Measurements from ENCODE around the gene FFAR4.

Gene FFAR4

GRCh38 chr10:93573051-93573909, 6.8 kb downstream of the FFAR4 start:
- DNase-seq: no peak

DNA sequence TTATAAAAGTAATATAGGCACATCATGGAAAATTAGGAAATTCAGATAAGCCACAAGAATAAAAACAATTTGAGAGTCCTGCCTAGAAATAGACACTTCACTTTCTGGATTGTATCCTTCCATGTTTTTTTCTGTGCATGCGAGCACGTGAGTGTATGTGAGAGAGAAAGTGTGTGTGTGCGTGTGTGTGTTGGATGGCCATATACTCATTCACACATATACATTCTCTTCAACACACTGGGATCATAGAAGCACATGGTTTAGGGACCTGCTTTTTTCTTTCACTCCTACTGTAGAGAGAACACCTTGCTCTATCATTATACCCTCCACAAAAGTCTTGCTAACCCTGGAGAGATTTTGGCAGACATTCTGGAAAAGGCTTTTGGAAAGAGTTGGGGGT, 7.5 kb downstream of the FFAR4 start:
- DNase-seq: no peak

DNA sequence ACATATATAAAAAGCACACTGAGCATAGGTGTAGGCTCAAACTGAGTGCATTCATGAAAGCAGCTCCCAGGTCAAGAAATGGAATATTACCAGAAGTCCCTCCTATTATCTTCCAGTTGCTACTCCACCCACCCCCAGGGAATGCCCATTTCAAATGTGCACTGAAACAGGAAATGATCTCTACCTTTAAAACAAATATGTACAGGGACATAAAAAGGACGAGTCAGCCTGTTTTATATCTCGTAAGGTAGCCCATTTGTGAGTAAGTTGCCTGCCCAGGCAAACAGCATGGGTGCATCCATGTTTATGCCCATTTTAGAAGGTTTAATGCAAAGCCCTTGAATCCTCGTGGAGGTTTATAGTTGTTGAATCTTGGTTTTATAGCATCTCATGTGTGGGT, 10.4 kb downstream of the FFAR4 start:
- no peak for DNase-seq

- DNase-seq: no peak
Measured at GRCh38 chr10:93577565-93577964, 11.1 kb downstream of the FFAR4 start.

- DNase-seq: no peak
Measured at GRCh38 chr10:93579089-93579488, 12.6 kb downstream of the FFAR4 start.

DNA sequence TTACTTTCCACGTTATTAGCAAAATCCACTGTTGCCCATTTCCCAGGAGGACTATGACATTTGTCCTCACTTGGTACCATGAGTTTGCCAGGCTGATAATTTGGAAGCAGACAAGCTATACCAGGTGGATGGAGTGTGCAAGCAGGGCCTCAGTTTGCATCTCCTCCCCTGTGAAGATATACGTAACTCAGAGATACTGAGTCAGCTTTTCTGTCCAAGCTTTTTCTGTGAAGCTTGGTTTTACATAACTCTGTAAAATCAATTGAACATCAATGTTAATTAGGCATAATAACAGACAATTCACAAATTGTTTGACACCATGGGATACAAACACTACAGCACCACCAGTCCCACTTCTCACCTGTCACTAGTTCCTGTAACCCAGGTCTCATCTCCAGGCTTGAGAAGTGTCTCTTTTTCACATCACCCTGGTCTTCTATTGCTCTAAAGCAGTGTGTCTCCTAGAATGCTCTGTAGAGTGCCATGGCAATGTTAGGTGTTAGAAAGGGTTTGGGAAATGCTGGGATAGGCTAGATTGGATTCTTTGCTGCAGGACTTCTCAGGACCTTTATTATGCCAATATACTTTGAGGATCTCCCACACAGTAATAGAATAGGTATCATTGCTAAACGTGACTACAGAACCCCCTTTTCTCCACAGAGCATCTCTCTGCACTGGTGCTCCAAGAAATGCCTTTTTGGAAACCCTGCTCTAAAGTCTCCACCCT, 13.7 kb downstream of the FFAR4 start:
- DNase-seq: no peak

- no peak for DNase-seq
Measured at GRCh38 chr10:93580828-93581227, 14.4 kb downstream of the FFAR4 start.

DNA sequence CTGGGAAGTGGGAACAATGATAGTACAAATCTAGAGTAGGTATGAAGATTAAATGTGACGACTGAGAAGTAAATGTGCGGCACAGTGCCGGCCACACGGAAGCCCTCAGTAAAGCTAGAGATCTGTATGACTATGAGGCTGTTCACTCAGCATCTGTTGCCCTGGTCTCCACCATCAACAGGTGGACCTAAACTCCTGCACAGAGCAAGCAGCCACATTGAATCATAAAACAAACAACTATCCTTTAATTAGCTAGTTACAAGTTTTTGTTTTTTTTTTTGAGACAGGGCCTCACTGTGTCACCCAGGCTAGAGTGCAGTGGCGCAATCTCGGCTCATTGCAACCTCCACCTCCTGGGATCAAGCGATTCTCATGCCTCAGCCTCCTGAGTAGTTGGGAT, 18.0 kb downstream of the FFAR4 start:
- no peak for DNase-seq

DNA sequence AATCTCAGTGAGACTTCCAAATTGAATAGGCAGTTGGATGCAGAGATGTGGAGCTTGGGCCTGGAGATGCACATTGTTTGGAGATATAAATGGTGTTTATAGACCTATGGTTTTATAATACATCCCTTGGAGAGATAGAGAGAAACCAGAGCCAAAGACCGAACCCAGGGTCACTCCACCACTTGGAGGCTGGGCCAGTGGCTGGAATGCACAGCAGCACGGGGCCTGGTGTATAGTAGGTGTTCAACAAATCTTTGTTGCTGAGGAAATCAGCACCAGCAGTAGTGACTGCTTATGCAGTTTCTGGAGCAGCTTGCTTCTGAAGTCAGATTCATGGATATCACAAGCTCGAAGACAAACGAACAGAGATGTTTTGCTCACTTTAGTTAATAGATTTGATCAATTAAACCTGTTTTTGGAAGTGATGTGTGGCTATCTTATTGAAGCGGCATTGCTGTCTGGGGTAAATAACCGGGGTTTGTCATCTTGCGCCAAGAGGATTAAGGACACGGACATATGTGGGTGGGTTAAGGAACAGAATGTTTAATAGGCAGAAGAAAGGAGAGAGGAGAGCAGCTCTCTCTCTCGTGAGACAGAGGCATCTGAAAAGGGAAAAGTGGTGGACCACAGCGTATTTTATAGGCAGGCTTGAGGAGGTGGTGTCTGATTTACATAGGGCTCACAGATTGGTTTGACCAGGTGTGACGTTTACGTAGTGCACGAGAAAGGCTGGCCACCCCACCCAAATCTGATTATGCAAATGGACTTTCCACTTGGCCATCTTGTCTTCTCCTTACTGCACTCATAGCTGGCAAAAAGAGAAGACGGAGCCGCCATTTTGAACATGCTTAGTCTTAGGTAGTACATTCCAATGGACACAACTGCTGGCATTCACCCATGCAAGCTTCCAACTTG, 23.4 kb downstream of the FFAR4 start:
- DNase-seq: no peak

GRCh38 chr10:93590638-93591037, 24.2 kb downstream of the FFAR4 start:
- no peak for DNase-seq

DNA sequence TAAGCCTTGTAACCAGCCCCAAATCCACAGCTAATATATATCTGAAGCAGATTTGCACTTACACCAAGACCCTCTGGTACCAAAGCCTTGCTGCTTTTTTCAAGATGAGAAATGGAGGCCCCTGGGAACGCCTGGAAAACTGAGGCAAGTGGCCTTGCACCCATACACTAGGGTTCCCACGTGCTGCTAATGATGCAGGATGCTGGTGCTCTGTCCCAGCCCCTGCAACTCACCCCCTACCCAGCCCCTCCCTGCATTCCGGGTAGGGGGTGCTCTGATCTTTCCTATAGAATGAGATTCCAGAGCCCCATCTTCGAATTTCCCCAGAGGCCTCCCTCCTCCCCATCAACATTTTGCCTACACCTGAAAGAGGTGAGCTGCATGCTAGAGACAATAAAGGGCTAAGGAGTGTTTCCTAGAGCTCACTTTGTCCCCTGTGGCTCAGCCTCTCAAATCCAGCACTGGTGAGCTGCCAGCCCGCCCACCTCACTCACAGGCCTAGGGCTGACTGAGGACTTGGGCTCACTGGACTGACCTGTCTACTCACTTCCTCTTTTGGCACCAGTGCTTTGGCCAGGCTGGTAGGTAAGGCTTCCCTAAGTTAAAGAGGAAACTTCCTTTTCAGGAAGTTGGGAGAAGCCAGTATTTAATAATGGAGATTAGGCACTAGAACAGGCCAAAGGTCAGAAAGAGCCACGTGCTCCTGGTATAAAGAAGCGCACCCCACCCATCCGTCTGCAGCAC, 24.8 kb downstream of the FFAR4 start:
- no peak for DNase-seq

GRCh38 chr10:93593254-93593653, 26.8 kb downstream of the FFAR4 start:
- no peak for DNase-seq

DNA sequence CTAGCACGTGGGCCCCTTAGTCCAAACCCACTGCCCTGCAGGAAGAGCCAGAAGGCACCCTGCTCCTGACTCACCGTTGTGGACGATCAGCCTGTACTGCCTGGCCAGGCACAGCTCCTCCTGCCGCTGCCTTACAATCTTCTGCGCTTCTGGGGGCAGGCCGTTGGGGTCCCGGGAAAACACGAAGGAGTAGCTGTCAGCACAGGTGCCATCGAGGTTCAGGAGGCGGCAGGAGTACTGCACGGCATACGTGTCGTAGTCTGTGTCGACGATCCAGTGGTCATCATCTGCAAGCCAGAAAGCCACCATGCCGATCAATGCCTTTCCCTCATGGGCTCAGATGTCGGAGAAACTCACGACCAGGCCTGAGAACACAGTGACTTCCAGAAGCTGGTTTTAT, 27.3 kb downstream of the FFAR4 start:
- DNase-seq: no peak

- DNase-seq: no peak
Measured at GRCh38 chr10:93594518-93594917, 28.1 kb downstream of the FFAR4 start.

GRCh38 chr10:93595378-93596161, 29.1 kb downstream of the FFAR4 start:
- DNase-seq: no peak

DNA sequence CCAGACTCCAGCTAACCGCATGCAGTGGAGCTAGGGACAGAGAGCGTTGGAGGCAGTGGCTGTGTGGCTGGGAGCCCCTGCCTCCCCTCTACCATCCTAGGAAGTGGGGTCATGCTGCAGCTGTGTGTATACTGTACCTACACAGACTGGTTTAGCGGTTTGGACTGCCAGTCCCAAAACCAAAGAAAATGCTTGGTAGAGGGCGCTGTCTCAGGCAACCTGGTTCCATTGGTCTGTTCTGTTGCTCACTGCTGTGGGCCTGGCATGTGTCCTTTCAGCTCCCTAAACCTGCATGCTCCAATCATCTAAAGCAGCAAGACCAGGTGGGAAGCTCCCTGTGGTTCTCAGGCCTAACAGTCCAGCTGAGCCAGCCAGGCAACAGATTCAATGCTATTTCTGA, 30.1 kb downstream of the FFAR4 start:
- no peak for DNase-seq

- DNase-seq: no peak
Measured at GRCh38 chr10:93597075-93597599, 30.7 kb downstream of the FFAR4 start.

- no peak for DNase-seq
Measured at GRCh38 chr10:93598157-93598556, 31.7 kb downstream of the FFAR4 start.

DNA sequence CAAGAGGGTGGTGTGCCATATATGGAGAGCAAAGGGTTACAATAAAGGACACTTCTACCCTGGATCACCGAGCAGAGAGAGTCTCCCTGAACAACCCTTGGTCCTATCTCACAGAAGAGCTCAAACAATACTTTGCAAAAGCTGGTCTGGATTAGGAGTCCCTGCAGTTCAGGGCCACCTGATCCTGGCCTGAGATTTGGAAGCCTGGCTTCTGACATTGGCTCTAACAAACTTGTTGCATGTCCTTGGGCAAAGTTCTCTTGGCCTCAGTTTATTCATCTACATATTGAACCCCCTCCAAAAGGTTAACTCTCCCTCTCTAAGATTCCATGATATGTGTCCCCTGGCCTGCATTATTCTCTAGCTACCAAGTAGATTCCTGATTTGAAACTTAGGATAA, 32.9 kb downstream of the FFAR4 start:
- no peak for DNase-seq

DNA sequence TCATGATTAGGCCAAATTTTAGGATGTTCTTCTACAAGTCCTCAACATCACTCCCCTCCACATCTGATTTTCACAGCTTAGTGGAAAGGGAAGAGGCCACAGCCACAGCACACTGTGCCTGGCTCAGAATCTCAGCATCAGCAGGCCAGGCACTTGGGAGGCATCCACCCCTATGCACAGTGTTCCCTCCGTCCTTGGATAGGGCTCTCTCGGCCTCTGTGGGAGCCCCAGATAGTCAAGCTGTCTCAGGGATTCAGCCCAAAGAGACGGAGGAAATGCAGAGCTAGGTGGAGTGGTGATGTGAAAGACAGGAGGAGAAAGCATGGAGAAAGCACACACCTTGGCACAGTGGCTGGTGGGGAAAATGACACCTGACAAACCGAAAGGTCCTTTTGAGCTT, 33.3 kb downstream of the FFAR4 start:
- no peak for DNase-seq

- DNase-seq: no peak
Measured at GRCh38 chr10:93600446-93601145, 34.1 kb downstream of the FFAR4 start.
